ENCODE data around the gene TMOD3.

GRCh38 chr15:51939216-51939615 is 109.8 kb downstream of the TMOD3 start:
- no peak for TF ChIP-seq ELK1 (IDR thresholded peaks at IDR 0.05; ENCODE audit: low read depth, low read length)
- TF ChIP-seq POLR2A (IDR thresholded peaks at IDR 0.05; ENCODE audit: low read length): no peak
- no peak for TF ChIP-seq RNF2 (IDR thresholded peaks at IDR 0.05; ENCODE audit: borderline replicate concordance, low read depth)
- TF ChIP-seq CBX8 (IDR thresholded peaks at IDR 0.05): no peak
- no peak for TF ChIP-seq POLR2AphosphoS2 (conservative IDR thresholded peaks at IDR 0.05; ENCODE audit: low read length)
- no peak for TF ChIP-seq CTCF (IDR thresholded peaks at IDR 0.05)
- no peak for TF ChIP-seq USF2 (IDR thresholded peaks at IDR 0.05)
- no peak for TF ChIP-seq REST (IDR thresholded peaks at IDR 0.05)
- no peak for TF ChIP-seq ATOH8 (CRISPR knock-in tag; IDR thresholded peaks at IDR 0.05; ENCODE audit: low read depth)
- TF ChIP-seq JUN (IDR thresholded peaks at IDR 0.05): no peak
